ENCODE measurements around the gene PI4KA. TPM values are rescaled to one million over a fixed set of nuclear protein-coding genes. Genes with fewer than 3 reads are reported as not detected.
"Not testable (repeated sequence)": the region's sequence is repeated elsewhere in the genome, so short reads cannot be mapped to it uniquely, and the experiment has no call there.

The PI4KA gene
- total and polyA plus RNA-seq, 2 experiments from 2014 or later: 17.1 to 38.1 TPM

DNA sequence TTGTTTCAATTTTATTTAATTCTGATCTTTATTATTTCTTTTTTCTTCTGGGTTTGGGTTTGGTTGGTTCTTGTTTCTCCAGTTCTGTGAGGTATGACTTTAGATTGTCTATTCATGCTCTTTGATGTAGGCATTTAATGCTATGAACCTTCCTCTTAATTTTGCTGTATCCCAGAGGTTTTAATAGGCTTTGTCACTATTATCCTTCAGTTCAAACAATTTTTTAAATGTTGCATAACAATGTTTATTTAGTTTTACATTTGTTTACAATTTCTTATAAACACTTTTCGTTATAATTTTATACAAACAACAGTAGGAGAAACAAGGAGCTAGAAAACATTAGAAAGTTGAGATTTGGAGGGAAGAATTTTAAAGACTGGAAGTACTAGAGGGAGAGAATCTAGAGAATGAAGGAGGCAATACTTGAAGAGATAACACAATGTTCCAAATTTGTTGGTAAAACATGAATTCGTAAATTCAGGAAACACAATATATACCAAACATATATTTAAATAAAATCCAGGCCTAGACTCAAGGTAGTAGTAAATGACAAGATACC, 180.8 kb downstream of the PI4KA start (continued):
- TF ChIP-seq CREB1 (CRISPR knock-in tag; IDR thresholded peaks at IDR 0.05; ENCODE audit: low read depth) (no peak), EZH2phosphoT487 (IDR thresholded peaks at IDR 0.05; ENCODE audit: unreplicated experiment) (no peak), EZH2 (IDR thresholded peaks at IDR 0.05; ENCODE audit: low read depth, unreplicated experiment) (no peak), POLR2AphosphoS5 (IDR thresholded peaks at IDR 0.05; ENCODE audit: low read depth) (no peak)
- TF ChIP-seq, protein P1, sequence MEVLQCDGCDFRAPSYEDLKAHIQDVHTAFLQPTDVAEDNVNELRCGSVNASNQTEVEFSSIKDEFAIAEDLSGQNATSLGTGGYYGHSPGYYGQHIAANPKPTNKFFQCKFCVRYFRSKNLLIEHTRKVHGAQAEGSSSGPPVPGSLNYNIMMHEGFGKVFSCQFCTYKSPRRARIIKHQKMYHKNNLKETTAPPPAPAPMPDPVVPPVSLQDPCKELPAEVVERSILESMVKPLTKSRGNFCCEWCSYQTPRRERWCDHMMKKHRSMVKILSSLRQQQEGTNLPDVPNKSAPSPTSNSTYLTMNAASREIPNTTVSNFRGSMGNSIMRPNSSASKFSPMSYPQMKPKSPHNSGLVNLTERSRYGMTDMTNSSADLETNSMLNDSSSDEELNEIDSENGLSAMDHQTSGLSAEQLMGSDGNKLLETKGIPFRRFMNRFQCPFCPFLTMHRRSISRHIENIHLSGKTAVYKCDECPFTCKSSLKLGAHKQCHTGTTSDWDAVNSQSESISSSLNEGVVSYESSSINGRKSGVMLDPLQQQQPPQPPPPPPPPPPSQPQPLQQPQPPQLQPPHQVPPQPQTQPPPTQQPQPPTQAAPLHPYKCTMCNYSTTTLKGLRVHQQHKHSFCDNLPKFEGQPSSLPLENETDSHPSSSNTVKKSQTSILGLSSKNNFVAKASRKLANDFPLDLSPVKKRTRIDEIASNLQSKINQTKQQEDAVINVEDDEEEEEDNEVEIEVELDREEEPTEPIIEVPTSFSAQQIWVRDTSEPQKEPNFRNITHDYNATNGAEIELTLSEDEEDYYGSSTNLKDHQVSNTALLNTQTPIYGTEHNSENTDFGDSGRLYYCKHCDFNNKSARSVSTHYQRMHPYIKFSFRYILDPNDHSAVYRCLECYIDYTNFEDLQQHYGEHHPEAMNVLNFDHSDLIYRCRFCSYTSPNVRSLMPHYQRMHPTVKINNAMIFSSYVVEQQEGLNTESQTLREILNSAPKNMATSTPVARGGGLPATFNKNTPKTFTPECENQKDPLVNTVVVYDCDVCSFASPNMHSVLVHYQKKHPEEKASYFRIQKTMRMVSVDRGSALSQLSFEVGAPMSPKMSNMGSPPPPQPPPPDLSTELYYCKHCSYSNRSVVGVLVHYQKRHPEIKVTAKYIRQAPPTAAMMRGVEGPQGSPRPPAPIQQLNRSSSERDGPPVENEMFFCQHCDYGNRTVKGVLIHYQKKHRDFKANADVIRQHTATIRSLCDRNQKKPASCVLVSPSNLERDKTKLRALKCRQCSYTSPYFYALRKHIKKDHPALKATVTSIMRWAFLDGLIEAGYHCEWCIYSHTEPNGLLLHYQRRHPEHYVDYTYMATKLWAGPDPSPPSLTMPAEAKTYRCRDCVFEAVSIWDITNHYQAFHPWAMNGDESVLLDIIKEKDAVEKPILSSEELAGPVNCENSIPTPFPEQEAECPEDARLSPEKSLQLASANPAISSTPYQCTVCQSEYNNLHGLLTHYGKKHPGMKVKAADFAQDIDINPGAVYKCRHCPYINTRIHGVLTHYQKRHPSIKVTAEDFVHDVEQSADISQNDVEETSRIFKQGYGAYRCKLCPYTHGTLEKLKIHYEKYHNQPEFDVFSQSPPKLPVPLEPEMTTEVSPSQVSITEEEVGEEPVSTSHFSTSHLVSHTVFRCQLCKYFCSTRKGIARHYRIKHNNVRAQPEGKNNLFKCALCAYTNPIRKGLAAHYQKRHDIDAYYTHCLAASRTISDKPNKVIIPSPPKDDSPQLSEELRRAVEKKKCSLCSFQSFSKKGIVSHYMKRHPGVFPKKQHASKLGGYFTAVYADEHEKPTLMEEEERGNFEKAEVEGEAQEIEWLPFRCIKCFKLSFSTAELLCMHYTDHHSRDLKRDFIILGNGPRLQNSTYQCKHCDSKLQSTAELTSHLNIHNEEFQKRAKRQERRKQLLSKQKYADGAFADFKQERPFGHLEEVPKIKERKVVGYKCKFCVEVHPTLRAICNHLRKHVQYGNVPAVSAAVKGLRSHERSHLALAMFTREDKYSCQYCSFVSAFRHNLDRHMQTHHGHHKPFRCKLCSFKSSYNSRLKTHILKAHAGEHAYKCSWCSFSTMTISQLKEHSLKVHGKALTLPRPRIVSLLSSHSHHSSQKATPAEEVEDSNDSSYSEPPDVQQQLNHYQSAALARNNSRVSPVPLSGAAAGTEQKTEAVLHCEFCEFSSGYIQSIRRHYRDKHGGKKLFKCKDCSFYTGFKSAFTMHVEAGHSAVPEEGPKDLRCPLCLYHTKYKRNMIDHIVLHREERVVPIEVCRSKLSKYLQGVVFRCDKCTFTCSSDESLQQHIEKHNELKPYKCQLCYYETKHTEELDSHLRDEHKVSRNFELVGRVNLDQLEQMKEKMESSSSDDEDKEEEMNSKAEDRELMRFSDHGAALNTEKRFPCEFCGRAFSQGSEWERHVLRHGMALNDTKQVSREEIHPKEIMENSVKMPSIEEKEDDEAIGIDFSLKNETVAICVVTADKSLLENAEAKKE (CRISPR knock-in tag; IDR thresholded peaks at IDR 0.05): no peak

DNA sequence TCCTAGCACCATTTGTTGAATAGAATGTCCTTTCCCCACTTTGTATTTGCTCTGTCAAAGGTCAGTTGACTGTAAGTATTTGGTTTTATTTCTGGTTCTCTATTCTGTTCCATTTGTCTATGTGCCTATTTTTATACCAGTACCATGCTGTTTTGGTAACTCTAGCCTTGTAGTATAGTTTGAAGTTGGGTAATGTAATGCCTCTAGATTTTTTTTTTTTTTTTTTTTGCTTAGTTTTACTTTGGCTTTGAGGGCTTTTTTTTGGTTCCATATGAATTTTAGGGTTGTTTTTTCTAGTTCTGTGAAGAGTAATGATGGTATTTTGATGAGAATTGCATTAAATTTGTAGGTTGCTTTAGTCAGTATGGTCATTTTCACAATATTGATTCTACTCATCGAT, 183.0 kb downstream of the PI4KA start:
- H3K4me1 Mint-ChIP-seq; DNase-seq (ENCODE audit: low spot score); H3K36me3 ChIP-seq (ENCODE audit: insufficient read depth); H4K20me1 ChIP-seq (replicated peaks; ENCODE audit: insufficient read depth); H2AFZ ChIP-seq; H3K4me3 Mint-ChIP-seq; H3K9me2 ChIP-seq (ENCODE audit: insufficient read depth); H3K79me2 ChIP-seq (replicated peaks; ENCODE audit: insufficient read depth); H3K27ac ChIP-seq (ENCODE audit: low read depth); H3K27me3 Mint-ChIP-seq (ENCODE audit: insufficient read depth, low read depth, poor library complexity); H3K27ac Mint-ChIP-seq; H3K36me3 Mint-ChIP-seq (ENCODE audit: low read depth); H3K4me2 ChIP-seq; ATAC-seq; H3K27me3 ChIP-seq (ENCODE audit: insufficient read depth); H3K4me1 ChIP-seq (ENCODE audit: insufficient read depth); H3K4me3 ChIP-seq; H3F3A ChIP-seq (replicated peaks; ENCODE audit: low read depth): not testable (repeated sequence)
- peaks cover 11% of the 10 kb centered on the region for H3K9me3 Mint-ChIP-seq
